ENCODE data around the gene CDK19.

DNA sequence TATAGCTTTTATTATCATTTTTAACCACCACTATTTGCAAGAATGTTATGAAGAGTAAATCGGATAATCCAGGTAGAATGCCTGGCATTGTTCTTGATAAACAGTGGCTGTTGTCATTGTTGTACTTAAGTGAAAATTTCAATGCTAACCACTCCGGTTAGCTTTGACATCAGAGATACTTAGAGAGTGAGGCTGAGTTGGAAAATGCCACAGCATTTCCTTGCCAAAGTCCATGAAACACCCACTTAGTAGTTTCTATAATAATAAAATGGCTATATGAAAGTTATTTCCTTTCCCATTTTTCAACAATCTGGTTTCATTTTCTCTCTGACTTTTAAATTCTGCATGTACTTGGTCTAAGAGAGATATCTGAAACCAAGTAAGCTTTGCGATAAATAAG is 132.0 kb downstream of the CDK19 start:
- TF ChIP-seq ZFP3 (CRISPR knock-in tag; IDR thresholded peaks at IDR 0.05) (no peak), RARB (CRISPR knock-in tag; IDR thresholded peaks at IDR 0.05) (no peak), ESRRG (CRISPR knock-in tag; IDR thresholded peaks at IDR 0.05) (no peak), CSRNP3 (CRISPR knock-in tag; IDR thresholded peaks at IDR 0.05) (no peak), TSHZ2 (CRISPR knock-in tag; IDR thresholded peaks at IDR 0.05) (no peak), TOX (CRISPR knock-in tag; IDR thresholded peaks at IDR 0.05; ENCODE audit: borderline replicate concordance) (no peak), CSDC2 (CRISPR knock-in tag; IDR thresholded peaks at IDR 0.05) (no peak), BACH2 (CRISPR knock-in tag; IDR thresholded peaks at IDR 0.05; ENCODE audit: borderline replicate concordance) (no peak)
- TF ChIP-seq, protein P1, sequence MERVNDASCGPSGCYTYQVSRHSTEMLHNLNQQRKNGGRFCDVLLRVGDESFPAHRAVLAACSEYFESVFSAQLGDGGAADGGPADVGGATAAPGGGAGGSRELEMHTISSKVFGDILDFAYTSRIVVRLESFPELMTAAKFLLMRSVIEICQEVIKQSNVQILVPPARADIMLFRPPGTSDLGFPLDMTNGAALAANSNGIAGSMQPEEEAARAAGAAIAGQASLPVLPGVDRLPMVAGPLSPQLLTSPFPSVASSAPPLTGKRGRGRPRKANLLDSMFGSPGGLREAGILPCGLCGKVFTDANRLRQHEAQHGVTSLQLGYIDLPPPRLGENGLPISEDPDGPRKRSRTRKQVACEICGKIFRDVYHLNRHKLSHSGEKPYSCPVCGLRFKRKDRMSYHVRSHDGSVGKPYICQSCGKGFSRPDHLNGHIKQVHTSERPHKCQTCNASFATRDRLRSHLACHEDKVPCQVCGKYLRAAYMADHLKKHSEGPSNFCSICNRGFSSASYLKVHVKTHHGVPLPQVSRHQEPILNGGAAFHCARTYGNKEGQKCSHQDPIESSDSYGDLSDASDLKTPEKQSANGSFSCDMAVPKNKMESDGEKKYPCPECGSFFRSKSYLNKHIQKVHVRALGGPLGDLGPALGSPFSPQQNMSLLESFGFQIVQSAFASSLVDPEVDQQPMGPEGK (CRISPR knock-in tag; IDR thresholded peaks at IDR 0.05; ENCODE audit: borderline replicate concordance): no peak
